ENCODE data around the gene LRRC8C. TPM values are rescaled to one million over a fixed set of nuclear protein-coding genes. Genes with fewer than 3 reads are reported as not detected.
A peak's percentile ranks its signal among the peaks of the same experiment; 100 is the strongest.
"Not testable (repeated sequence)": the region's sequence is repeated elsewhere in the genome, so short reads cannot be mapped to it uniquely, and the experiment has no call there.

Gene LRRC8C
- total and polyA plus RNA-seq, 7 experiments from 2014 or later, result 14.3 to 50.5 (median 27.3) TPM

- H3K4me3 ChIP-seq (ENCODE audit: low read length); H3K4me1 ChIP-seq (ENCODE audit: control insufficient read depth in 2 of 2, insufficient read depth in 2 of 2, low read length in 2 of 2); CTCF ChIA-PET; H3K4me3 Mint-ChIP-seq; DNase-seq; POLR2A ChIA-PET; H3K27me3 Mint-ChIP-seq; H3K9me3 ChIP-seq (ENCODE audit: control insufficient read depth in 2 of 3, low read length in 3 of 3); H3K9me3 Mint-ChIP-seq; H3K27ac Mint-ChIP-seq; H3K27me3 ChIP-seq (ENCODE audit: control insufficient read depth in 2 of 2, insufficient read depth in 2 of 2, low read length in 2 of 2); ATAC-seq; H3K36me3 ChIP-seq (ENCODE audit: control insufficient read depth in 2 of 3, insufficient read depth in 3 of 3, low read length in 3 of 3); intact Hi-C loops (cut with micrococcal nuclease); H3K27ac ChIP-seq (ENCODE audit: low read depth, low read length): not testable (repeated sequence)
- Mint-ChIP-seq H3K4me1 (peaks cover 23 to 65% (median 49%) of the 10 kb centered on the region in 7 donors), H3K36me3 (peaks cover 11 to 61% (median 47%) of the 10 kb centered on the region in 5 donors)
Observed at GRCh38 chr1:89704885-89705284, 72.0 kb downstream of the LRRC8C start.

GRCh38 chr1:89705901-89706699 lies 73.2 kb downstream of the LRRC8C start:
- Mint-ChIP-seq H3K36me3 (peaks cover 5 to 60% (median 42%) of the 10 kb centered on the region in 5 donors), H3K27me3 (no peaks in the 10 kb centered on the region), H3K27ac (peak overlapping the region in 5 of 9 donors; percentile 2 to 82 (median 32)), H3K4me3 (no peak overlapping the region), H3K9me3 (peaks cover 0 to 6% (median 3%) of the 10 kb centered on the region in 11 donors), H3K4me1 (peaks cover 17 to 61% (median 40%) of the 10 kb centered on the region in 7 donors)
- no peak overlapping the region for H3K27ac ChIP-seq (ENCODE audit: low read depth, low read length)
- ATAC-seq (no peak), DNase-seq (no peak)
- H3K36me3 ChIP-seq (ENCODE audit: control insufficient read depth in 2 of 3, insufficient read depth in 3 of 3, low read length in 3 of 3), result no peaks in the 10 kb centered on the region
- CTCF ChIA-PET, result no interaction called here
- H3K27me3 ChIP-seq (ENCODE audit: control insufficient read depth in 2 of 2, insufficient read depth in 2 of 2, low read length in 2 of 2), result no peaks in the 10 kb centered on the region
- H3K4me1 ChIP-seq (ENCODE audit: control insufficient read depth in 2 of 2, insufficient read depth in 2 of 2, low read length in 2 of 2), result peaks cover 4 to 6% of the 10 kb centered on the region in 2 donors
- H3K4me3 ChIP-seq (ENCODE audit: low read length), result no peak overlapping the region
- POLR2A ChIA-PET, result interaction anchor here (0.6 to 1.3 kb wide), 2 partner anchors 12 to 41 kb away, joined by 3 read pairs; no protein-coding TSS in a partner anchor
- intact Hi-C loops (cut with micrococcal nuclease), result loop anchor here in 1 of 2 donors (1.0 kb wide), 2 partner anchors 8 to 14 kb away; no protein-coding TSS in a partner anchor
- no peaks in the 10 kb centered on the region for H3K9me3 ChIP-seq (ENCODE audit: control insufficient read depth in 2 of 3, low read length in 3 of 3)

- Histone ChIP-seq H3K27me3 (ENCODE audit: control insufficient read depth in 2 of 2, insufficient read depth in 2 of 2, low read length in 2 of 2) (no peaks in the 10 kb centered on the region), H3K4me1 (ENCODE audit: control insufficient read depth in 2 of 2, insufficient read depth in 2 of 2, low read length in 2 of 2) (peaks cover 4 to 5% of the 10 kb centered on the region in 2 donors), H3K27ac (ENCODE audit: low read depth, low read length) (no peak overlapping the region), H3K36me3 (ENCODE audit: control insufficient read depth in 2 of 3, insufficient read depth in 3 of 3, low read length in 3 of 3) (no peaks in the 10 kb centered on the region), H3K9me3 (ENCODE audit: control insufficient read depth in 2 of 3, low read length in 3 of 3) (no peaks in the 10 kb centered on the region), H3K4me3 (ENCODE audit: low read length) (no peak overlapping the region)
- POLR2A ChIA-PET, result interaction anchor here (0.6 to 1.3 kb wide), 2 partner anchors 11 to 41 kb away, joined by 3 read pairs; no protein-coding TSS in a partner anchor
- intact Hi-C loops (cut with micrococcal nuclease), result loop anchor here in 1 of 2 donors (1.0 kb wide), 2 partner anchors 8 to 14 kb away; no protein-coding TSS in a partner anchor
- H3K9me3 Mint-ChIP-seq, result peaks cover 0 to 6% (median 3%) of the 10 kb centered on the region in 11 donors
- CTCF ChIA-PET, result no interaction called here
- no peaks in the 10 kb centered on the region for H3K27me3 Mint-ChIP-seq
- DNase-seq (no peak), ATAC-seq (no peak)
- peaks cover 22 to 57% (median 40%) of the 10 kb centered on the region in 7 donors for H3K4me1 Mint-ChIP-seq
- H3K36me3 Mint-ChIP-seq, result peaks cover 9 to 60% (median 41%) of the 10 kb centered on the region in 5 donors
- H3K4me3 Mint-ChIP-seq, result no peak overlapping the region
- H3K27ac Mint-ChIP-seq, result peak overlapping the region in 5 of 9 donors; percentile 2 to 82 (median 32)
Observed at GRCh38 chr1:89706700-89707012, 73.7 kb downstream of the LRRC8C start.

- no peak overlapping the region for H3K4me3 Mint-ChIP-seq
- peaks cover 1 to 15% (median 4%) of the 10 kb centered on the region in 3 experiments for H3K36me3 ChIP-seq (ENCODE audit: control insufficient read depth in 2 of 3, insufficient read depth in 3 of 3, low read length in 3 of 3)
- peaks cover 0 to 6% (median 3%) of the 10 kb centered on the region in 11 donors for H3K9me3 Mint-ChIP-seq
- peaks cover 15 to 60% (median 44%) of the 10 kb centered on the region in 5 donors for H3K36me3 Mint-ChIP-seq
- intact Hi-C loops (cut with micrococcal nuclease), result no loop called here
- CTCF ChIA-PET, result interaction anchor here (1.7 kb wide), 1 partner anchor 11 kb away, joined by 5 read pairs; no protein-coding TSS in a partner anchor
- peaks cover 22 to 44% (median 38%) of the 10 kb centered on the region in 7 donors for H3K4me1 Mint-ChIP-seq
- POLR2A ChIA-PET, result interaction anchor here (1.1 to 1.4 kb wide), 3 partner anchors 9 to 54 kb away, joined by 3 to 5 read pairs (median 3); no protein-coding TSS in a partner anchor
- H3K27ac Mint-ChIP-seq, result peak overlapping the region in 6 of 9 donors; percentile 12 to 78 (median 64)
- H3K27me3 Mint-ChIP-seq, result no peaks in the 10 kb centered on the region
- no peak overlapping the region for H3K4me3 ChIP-seq (ENCODE audit: low read length)
- DNase-seq, result no peak
- peaks cover 0 to 4% of the 10 kb centered on the region in 2 donors for H3K4me1 ChIP-seq (ENCODE audit: control insufficient read depth in 2 of 2, insufficient read depth in 2 of 2, low read length in 2 of 2)
- no peaks in the 10 kb centered on the region for H3K9me3 ChIP-seq (ENCODE audit: control insufficient read depth in 2 of 3, low read length in 3 of 3)
- no peak overlapping the region for H3K27ac ChIP-seq (ENCODE audit: low read depth, low read length)
- ATAC-seq, result no peak
- no peaks in the 10 kb centered on the region for H3K27me3 ChIP-seq (ENCODE audit: control insufficient read depth in 2 of 2, insufficient read depth in 2 of 2, low read length in 2 of 2)
Observed at GRCh38 chr1:89708751-89709375, 75.9 kb downstream of the LRRC8C start.

GRCh38 chr1:89710498-89711139 lies 77.7 kb downstream of the LRRC8C start:
- intact Hi-C loops (cut with micrococcal nuclease), result loop anchor here (1.0 to 2.0 kb wide), 2 partner anchors 9 to 16 kb away; no protein-coding TSS in a partner anchor
- peaks cover 24 to 51% (median 46%) of the 10 kb centered on the region in 7 donors for H3K4me1 Mint-ChIP-seq
- no peaks in the 10 kb centered on the region for H3K27me3 Mint-ChIP-seq
- peaks cover 26 to 66% (median 50%) of the 10 kb centered on the region in 5 donors for H3K36me3 Mint-ChIP-seq
- Histone ChIP-seq H3K9me3 (ENCODE audit: control insufficient read depth in 2 of 3, low read length in 3 of 3) (no peaks in the 10 kb centered on the region), H3K4me1 (ENCODE audit: control insufficient read depth in 2 of 2, insufficient read depth in 2 of 2, low read length in 2 of 2) (peaks cover 0 to 4% of the 10 kb centered on the region in 2 donors), H3K27me3 (ENCODE audit: control insufficient read depth in 2 of 2, insufficient read depth in 2 of 2, low read length in 2 of 2) (no peaks in the 10 kb centered on the region), H3K36me3 (ENCODE audit: control insufficient read depth in 2 of 3, insufficient read depth in 3 of 3, low read length in 3 of 3) (peaks cover 10 to 25% (median 12%) of the 10 kb centered on the region in 3 experiments), H3K4me3 (ENCODE audit: low read length) (no peak overlapping the region), H3K27ac (ENCODE audit: low read depth, low read length) (no peak overlapping the region)
- POLR2A ChIA-PET, result no interaction called here
- ATAC-seq (no peak), DNase-seq (no peak)
- H3K27ac Mint-ChIP-seq, result peak overlapping the region in 4 of 9 donors; percentile 18 to 45 (median 42)
- H3K9me3 Mint-ChIP-seq, result peaks cover 0 to 2% (median 0%) of the 10 kb centered on the region in 11 donors
- no peak overlapping the region for H3K4me3 Mint-ChIP-seq
- CTCF ChIA-PET, result no interaction called here

Measured in naive thymus-derived CD4-positive, alpha-beta T cell (primary cell).